Liver (tissue), 9 donors: Measurements from ENCODE around the gene ISM1. TPM values are rescaled to one million over a fixed set of nuclear protein-coding genes. Genes with fewer than 3 reads are reported as not detected.

Experiments
- DNase-seq: peaks from one replicate; pipeline ENCODE4 v3.0.0-alpha.2; 2017; ENCODE audit warnings: low spot score
- H3K27ac ChIP-seq, 2 donors: one replicate each; pipeline ENCODE4 v1.7.0; 2013; ENCODE audit warnings: inconsistent platforms in 2 of 2, low read length in 2 of 2, control low read depth in 1 of 2, low read depth in 1 of 2, mild to moderate bottlenecking in 1 of 2
- H3K27me3 ChIP-seq, 4 donors: one replicate each; pipeline versions ENCODE4 v1.6.1 to v1.7.0; 2013; ENCODE audit warnings: low read length in 3 of 4, inconsistent platforms in 1 of 4, mild to moderate bottlenecking in 1 of 4, moderate library complexity in 1 of 4; ENCODE audit not compliant: control insufficient read depth in 4 of 4, insufficient read depth in 4 of 4
- H3K36me3 ChIP-seq, 4 donors: one replicate each; pipeline versions ENCODE4 v1.6.1 to v1.7.0; 2013; ENCODE audit warnings: low read length in 3 of 4, mild to moderate bottlenecking in 3 of 4, low read depth in 1 of 4, moderate library complexity in 1 of 4; ENCODE audit not compliant: control insufficient read depth in 4 of 4, insufficient read depth in 3 of 4
- H3K4me1 ChIP-seq, 4 donors: one replicate each; pipeline versions ENCODE4 v1.6.1 to v1.7.0; 2013; ENCODE audit warnings: low read length in 3 of 4, mild to moderate bottlenecking in 3 of 4, moderate library complexity in 1 of 4; ENCODE audit not compliant: control insufficient read depth in 4 of 4, insufficient read depth in 4 of 4
- H3K4me3 ChIP-seq, 3 donors: one replicate each; pipeline versions ENCODE4 v1.6.1 to v1.7.0; 2013; ENCODE audit warnings: low read length in 3 of 3, control low read depth in 1 of 3, low read depth in 1 of 3, mild to moderate bottlenecking in 1 of 3
- H3K9ac ChIP-seq, 2 donors: one replicate each; pipeline ENCODE4 v1.7.0; 2013; ENCODE audit warnings: low read length in 2 of 2, mild to moderate bottlenecking in 2 of 2, moderate library complexity in 2 of 2, control low read depth in 1 of 2, low read depth in 1 of 2
- H3K9me3 ChIP-seq, 4 donors: one replicate each; pipeline versions ENCODE4 v1.6.1 to v1.7.0; 2013; ENCODE audit warnings: low read length in 3 of 4; ENCODE audit not compliant: control insufficient read depth in 4 of 4
- CTCF ChIP-seq: fragments of 150-350 bp; IDR thresholded peaks from 2 replicates; pipeline ENCODE4 v1.5.1; 2017; ENCODE audit warnings: improper control_type of control experiment, low read depth, low read length; ENCODE audit not compliant: missing input control
- EGR1 ChIP-seq, 2 donors: IDR thresholded peaks; 2 replicates each; pipeline ENCODE4 v1.6.1; 2016 to 2018; ENCODE audit warnings: antibody characterized with exemption in 2 of 2, low read depth in 2 of 2
- GABPA ChIP-seq, 2 donors: IDR thresholded peaks in 1 of 2; conservative IDR thresholded peaks in 1 of 2; 2 replicates each; pipeline ENCODE4 v1.6.1; 2016; ENCODE audit warnings: antibody characterized with exemption in 2 of 2, mild to moderate bottlenecking in 1 of 2, moderate library complexity in 1 of 2
- HNF4A ChIP-seq, 2 donors: conservative IDR thresholded peaks; 2 replicates each; pipeline ENCODE4 v1.6.1; 2016; ENCODE audit warnings: antibody characterized with exemption in 2 of 2, mild to moderate bottlenecking in 2 of 2
- JUND ChIP-seq, 2 donors: IDR thresholded peaks; 2 replicates each; pipeline ENCODE4 v1.6.1; 2016; ENCODE audit warnings: antibody characterized with exemption in 2 of 2
- NR2F2 ChIP-seq: IDR thresholded peaks from 2 replicates; pipeline ENCODE4 v1.6.1; 2016; ENCODE audit warnings: antibody characterized with exemption
- RAD21 ChIP-seq, 2 donors: IDR thresholded peaks; 2 replicates each; pipeline ENCODE4 v1.6.1; 2016; ENCODE audit warnings: antibody characterized with exemption in 2 of 2, mild to moderate bottlenecking in 2 of 2
- RXRA ChIP-seq, 2 donors: IDR thresholded peaks; 2 replicates each; pipeline ENCODE4 v1.6.1; 2017 to 2018; ENCODE audit warnings: antibody characterized with exemption in 2 of 2, mild to moderate bottlenecking in 1 of 2
- TAF1 ChIP-seq: conservative IDR thresholded peaks from 2 replicates; pipeline ENCODE4 v1.6.1; 2016; ENCODE audit warnings: antibody characterized with exemption, mild to moderate bottlenecking
- YY1 ChIP-seq: IDR thresholded peaks from 2 replicates; pipeline ENCODE4 v1.6.1; 2016; ENCODE audit warnings: antibody characterized with exemption, mild to moderate bottlenecking
- ZBTB33 ChIP-seq: IDR thresholded peaks from 2 replicates; pipeline ENCODE4 v1.6.1; 2016; ENCODE audit warnings: antibody characterized with exemption
- WGBS: extraction: QIAGEN DNeasy Blood & Tissue Kit; methylation state at CpG from one replicate; pipeline ENCODE4 v1.1.7; 2013; 5-methylcytosine and 5-hydroxymethylcytosine counted together
- polyA plus RNA-seq, 2 donors: library from polyadenylated mRNA; stranded (reverse) in 1 of 2; unstranded in 1 of 2; fragments of 200-250 nt in 1 of 2; fragments of >200 nt in 1 of 2; fragmentation: Nextera tagmentation in 1 of 2; extraction: Ambion mirVana in 1 of 2; gene quantifications; one replicate each; pipeline versions ENCODE4 v1.2.1 to v1.2.3, GENCODE V29; 2013 to 2015
- total RNA-seq, 2 donors: library from RNA; depleted of rRNA; stranded (reverse); fragments of >200 nt; gene quantifications; one replicate each; pipeline ENCODE4 v1.2.3, GENCODE V29; 2014
- TF ChIP-seq, protein P1 (sequence below): IDR thresholded peaks from 2 replicates; pipeline ENCODE4 v1.6.1; 2016; ENCODE audit warnings: antibody characterized with exemption
- TF ChIP-seq, protein P2 (sequence below): IDR thresholded peaks from 2 replicates; pipeline ENCODE4 v1.6.1; 2016; ENCODE audit warnings: antibody characterized with exemption
- donor health status: healthy.
- donor health status: healthy.
- donor health status: healthy.
- donor health status: healthy.
- donor health status: healthy.

ISM1 gene
- total and polyA plus RNA-seq, 4 donors: 0.82 to 6.4 (median 1.2) TPM; not detected in 1

- Histone ChIP-seq H3K4me1 (peaks cover 0 to 4% (median under 1%) of the 10 kb centered on the region in 4 donors), H3K9ac (no peak overlapping the region), H3K36me3 (no peaks in the 10 kb centered on the region), H3K27me3 (no peaks in the 10 kb centered on the region), H3K9me3 (no peaks in the 10 kb centered on the region), H3K27ac (no peak overlapping the region), H3K4me3 (no peak overlapping the region)
- TF ChIP-seq JUND (IDR thresholded peaks at IDR 0.05) (peak in 1 of 2 donors; percentile 15), EGR1 (IDR thresholded peaks at IDR 0.05; ENCODE audit: low read depth in 2 of 2) (no peak), YY1 (peak; percentile 16), RXRA (IDR thresholded peaks at IDR 0.05) (peak; percentile 6 to 34), HNF4A (conservative IDR thresholded peaks at IDR 0.05) (peak; percentile 4 to 18), RAD21 (IDR thresholded peaks at IDR 0.05) (peak in 1 of 2 donors; percentile 11), CTCF (no peak)
- no peak for DNase-seq
- 56% methylated on average over 4 of the region's 4 CpGs for WGBS
These were observed 115.4 kb downstream of the ISM1 start for GRCh38 chr20:13336308-13337089.

- DNase-seq: no peak
- Histone ChIP-seq H3K9ac (no peak overlapping the region), H3K9me3 (no peaks in the 10 kb centered on the region), H3K36me3 (no peaks in the 10 kb centered on the region), H3K27ac (no peak overlapping the region), H3K4me1 (peaks cover 0 to 4% (median under 1%) of the 10 kb centered on the region in 4 donors), H3K4me3 (no peak overlapping the region), H3K27me3 (no peaks in the 10 kb centered on the region)
- TF ChIP-seq TAF1 (no peak), NR2F2 (no peak), RAD21 (IDR thresholded peaks at IDR 0.05) (no peak)
- TF ChIP-seq, protein P1, sequence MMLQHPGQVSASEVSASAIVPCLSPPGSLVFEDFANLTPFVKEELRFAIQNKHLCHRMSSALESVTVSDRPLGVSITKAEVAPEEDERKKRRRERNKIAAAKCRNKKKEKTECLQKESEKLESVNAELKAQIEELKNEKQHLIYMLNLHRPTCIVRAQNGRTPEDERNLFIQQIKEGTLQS: no peak
- WGBS: 78% methylated on average over 6 of the region's 6 CpGs
These were observed 116.2 kb downstream of the ISM1 start for GRCh38 chr20:13337090-13337784.

DNA sequence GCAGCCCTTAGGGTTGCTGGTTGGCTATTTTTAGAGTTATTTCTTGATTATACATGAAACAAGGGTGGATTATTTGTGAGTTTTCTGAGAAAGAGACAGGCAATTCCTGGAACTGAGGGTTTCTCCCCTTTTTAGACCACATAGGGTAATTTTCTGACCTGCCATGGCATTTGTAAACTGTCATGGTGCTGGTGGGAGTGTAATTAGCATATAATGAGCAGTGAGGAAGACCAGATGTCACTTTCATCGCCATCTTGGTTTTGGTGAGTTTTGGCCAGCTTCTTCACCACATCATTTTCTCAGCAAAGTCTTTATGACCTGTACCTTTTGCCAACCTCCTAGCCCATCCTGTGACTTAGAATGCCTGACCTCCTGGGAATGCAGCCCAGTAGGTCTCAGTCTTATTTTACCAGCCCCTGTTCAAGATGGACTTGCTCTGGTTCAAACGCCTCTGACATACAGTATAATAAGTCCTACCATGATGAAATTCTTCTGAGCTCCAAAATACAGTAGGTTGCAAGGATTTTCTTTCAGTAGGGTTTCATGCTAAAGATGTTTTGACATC, 117.1 kb downstream of the ISM1 start:
- DNase-seq: no peak

More for the DNA sequence above, 117.1 kb downstream of the ISM1 start:
- H3K27me3 ChIP-seq: no peaks in the 10 kb centered on the region
- H3K27ac ChIP-seq: no peak overlapping the region
- H3K9me3 ChIP-seq: no peaks in the 10 kb centered on the region
- H3K9ac ChIP-seq: no peak overlapping the region
- H3K4me1 ChIP-seq: peaks cover 0 to 4% (median under 1%) of the 10 kb centered on the region in 4 donors
- 84% methylated on average over 2 of the region's 2 CpGs for WGBS
- TF ChIP-seq HNF4A (conservative IDR thresholded peaks at IDR 0.05): no peak
- TF ChIP-seq, protein P2, sequence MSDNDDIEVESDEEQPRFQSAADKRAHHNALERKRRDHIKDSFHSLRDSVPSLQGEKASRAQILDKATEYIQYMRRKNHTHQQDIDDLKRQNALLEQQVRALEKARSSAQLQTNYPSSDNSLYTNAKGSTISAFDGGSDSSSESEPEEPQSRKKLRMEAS: no peak
- no peak for TF ChIP-seq ZBTB33
- TF ChIP-seq GABPA (IDR thresholded peaks at IDR 0.05 in 1 of 2, conservative IDR thresholded peaks at IDR 0.05 in 1 of 2): no peak
- TF ChIP-seq RAD21 (IDR thresholded peaks at IDR 0.05): no peak
- no peak for TF ChIP-seq TAF1
- no peak for TF ChIP-seq JUND (IDR thresholded peaks at IDR 0.05)
- TF ChIP-seq YY1: no peak
- H3K4me3 ChIP-seq: no peak overlapping the region
- no peaks in the 10 kb centered on the region for H3K36me3 ChIP-seq
